Skin epidermis (tissue), 12 donors: Measurements from ENCODE around the gene SLX4IP.

ENCODE experiments used
- H3K27ac ChIP-seq, 21 experiments: fragments of 200-600 bp; sonication (generic) in 11 of 21; one replicate each; pipeline ENCODE4 v1.5.0; 2020; ENCODE audit warnings: mild to moderate bottlenecking in 3 of 21, inconsistent platforms in 2 of 21, moderate library complexity in 2 of 21
- H3K4me3 ChIP-seq, 7 experiments: fragments of 200-600 bp; sonication (generic) in 2 of 7; one replicate each; pipeline ENCODE4 v1.5.0; 2020; ENCODE audit warnings: inconsistent platforms in 2 of 7, mild to moderate bottlenecking in 2 of 7, moderate library complexity in 1 of 7

The SLX4IP gene

GRCh38 chr20:10427060-10427692, 7.9 kb upstream of the SLX4IP start:
- Histone ChIP-seq H3K4me3 (no peak overlapping the region), H3K27ac (no peak overlapping the region)

- H3K27ac ChIP-seq, result no peak overlapping the region
- no peak overlapping the region for H3K4me3 ChIP-seq
Measured at GRCh38 chr20:10428008-10428407, 7.1 kb upstream of the SLX4IP start.

GRCh38 chr20:10429443-10429981, 5.6 kb upstream of the SLX4IP start:
- Histone ChIP-seq H3K4me3 (no peak overlapping the region), H3K27ac (peak overlapping the region in 2 of 21 experiments; percentile 10 to 49)

- no peak overlapping the region for H3K27ac ChIP-seq
Measured at GRCh38 chr20:10430000-10430466, 5.1 kb upstream of the SLX4IP start.

GRCh38 chr20:10430704-10431103, 4.4 kb upstream of the SLX4IP start:
- Histone ChIP-seq H3K27ac (no peak overlapping the region), H3K4me3 (no peak overlapping the region)

More at GRCh38 chr20:10430000-10430466, 5.1 kb upstream of the SLX4IP start:
- H3K4me3 ChIP-seq, result no peak overlapping the region

- no peak overlapping the region for H3K4me3 ChIP-seq
- H3K27ac ChIP-seq, result no peak overlapping the region
Measured at GRCh38 chr20:10432079-10432478, 3.0 kb upstream of the SLX4IP start.

- peak overlapping the region; percentile 68 to 93 (median 86) for H3K4me3 ChIP-seq
- H3K27ac ChIP-seq, result peak overlapping the region in 20 of 21 experiments; percentile 44 to 97 (median 92)
Measured at GRCh38 chr20:10433014-10433622, 2.0 kb upstream of the SLX4IP start.

GRCh38 chr20:10433623-10434466, 1.3 kb upstream of the SLX4IP start, which contains the start of gene MKKS:
Gene MKKS (minus strand): TSS chr20:10434222. CDS start chr20:10413514, 20,708 bp downstream.
- Histone ChIP-seq H3K27ac (peak within 1 kb of the TSS; percentile 44 to 97 (median 91)), H3K4me3 (peak within 1 kb of the TSS; percentile 68 to 93 (median 86))

GRCh38 chr20:10434467-10434831, 656 bp upstream of the SLX4IP start:
- peak overlapping the region in 20 of 21 experiments; percentile 87 to 97 (median 92) for H3K27ac ChIP-seq

GRCh38 chr20:10436053-10436699, 1.1 kb downstream of the SLX4IP start:
- Histone ChIP-seq H3K27ac (peak overlapping the region in 2 of 21 experiments; percentile 90 to 97), H3K4me3 (peak overlapping the region in 2 of 7 experiments; percentile 86 to 93)

More at GRCh38 chr20:10434467-10434831, 656 bp upstream of the SLX4IP start:
- peak overlapping the region; percentile 68 to 93 (median 86) for H3K4me3 ChIP-seq

GRCh38 chr20:10438217-10438616, 3.1 kb downstream of the SLX4IP start:
- Histone ChIP-seq H3K4me3 (no peak overlapping the region), H3K27ac (no peak overlapping the region)

GRCh38 chr20:10443936-10444335, 8.8 kb downstream of the SLX4IP start:
- H3K27ac ChIP-seq, result no peak overlapping the region

GRCh38 chr20:10445758-10446157, 10.7 kb downstream of the SLX4IP start:
- Histone ChIP-seq H3K4me3 (no peak overlapping the region), H3K27ac (no peak overlapping the region)

More at GRCh38 chr20:10443936-10444335, 8.8 kb downstream of the SLX4IP start:
- H3K4me3 ChIP-seq, result no peak overlapping the region

GRCh38 chr20:10447028-10447427, 11.9 kb downstream of the SLX4IP start:
- peak overlapping the region in 2 of 21 experiments; percentile 16 to 76 for H3K27ac ChIP-seq
- no peak overlapping the region for H3K4me3 ChIP-seq

- Histone ChIP-seq H3K27ac (no peak overlapping the region), H3K4me3 (no peak overlapping the region)
Measured at GRCh38 chr20:10448270-10449156, 13.4 kb downstream of the SLX4IP start.

- Histone ChIP-seq H3K27ac (no peak overlapping the region), H3K4me3 (no peak overlapping the region)
Measured at GRCh38 chr20:10449270-10449669, 14.2 kb downstream of the SLX4IP start.

- H3K4me3 ChIP-seq, result no peak overlapping the region
- H3K27ac ChIP-seq, result peak overlapping the region in 2 of 21 experiments; percentile 22 to 69
Measured at GRCh38 chr20:10453241-10453640, 18.1 kb downstream of the SLX4IP start.

GRCh38 chr20:10454151-10454750, 19.1 kb downstream of the SLX4IP start:
- Histone ChIP-seq H3K4me3 (no peak overlapping the region), H3K27ac (peak overlapping the region in 5 of 21 experiments; percentile 15 to 69 (median 22))
